ENCODE results near the gene STAT2. TPM values are rescaled to one million over a fixed set of nuclear protein-coding genes. Genes with fewer than 3 reads are reported as not detected.

The STAT2 gene
- total RNA-seq, 1 donor = 95.2 TPM

DNA sequence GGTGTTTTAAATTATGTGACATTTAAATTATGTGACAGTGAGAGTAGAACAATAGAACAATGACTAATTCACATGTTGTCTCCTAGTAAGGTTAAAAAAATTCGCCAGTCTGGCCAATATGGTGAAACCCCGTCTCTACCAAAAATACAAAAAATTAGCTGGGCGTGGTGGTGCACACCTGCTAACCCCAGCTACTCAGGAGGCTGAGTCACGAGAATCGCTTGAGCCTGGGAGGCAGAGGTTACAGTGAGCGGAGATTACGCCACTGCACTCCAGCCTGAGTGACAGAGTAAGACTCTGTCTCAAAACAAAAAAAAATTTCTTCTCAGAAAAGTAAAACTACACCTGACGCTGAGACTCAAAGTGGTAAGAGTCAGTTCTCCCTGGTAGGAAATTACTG, 62.5 kb downstream of the STAT2 start:
- Histone ChIP-seq H3K4me1 (ENCODE audit: insufficient read depth, low read length) (peaks cover 54% of the 10 kb centered on the region), H3K27me3 (ENCODE audit: insufficient read depth, low read length) (no peaks in the 10 kb centered on the region), H3K4me3 (ENCODE audit: low read length) (no peak overlapping the region), H3K9me3 (ENCODE audit: low read depth, low read length) (no peaks in the 10 kb centered on the region)

DNA sequence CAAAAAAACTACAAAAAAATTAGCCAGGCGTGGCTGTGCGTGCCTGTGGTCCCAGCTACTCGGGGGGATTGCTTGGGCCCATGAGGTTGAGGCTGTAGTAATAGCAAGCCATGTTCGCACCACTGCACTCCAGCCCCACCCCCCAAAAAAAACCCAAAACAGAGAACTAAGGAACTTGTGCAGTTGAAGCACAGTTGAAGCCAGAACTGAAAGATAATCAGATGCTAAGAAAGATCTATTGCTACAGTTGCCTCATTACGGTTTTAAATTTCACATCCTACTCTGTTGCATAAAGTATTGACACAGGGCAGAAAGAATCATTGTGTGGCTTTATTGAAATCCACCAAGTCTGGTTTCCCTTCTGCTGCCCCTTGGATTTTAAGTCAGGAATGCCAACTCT, 63.6 kb downstream of the STAT2 start:
- Histone ChIP-seq H3K4me1 (ENCODE audit: insufficient read depth, low read length) (peaks cover 52% of the 10 kb centered on the region), H3K27me3 (ENCODE audit: insufficient read depth, low read length) (no peaks in the 10 kb centered on the region), H3K9me3 (ENCODE audit: low read depth, low read length) (no peaks in the 10 kb centered on the region), H3K4me3 (ENCODE audit: low read length) (no peak overlapping the region)

DNA sequence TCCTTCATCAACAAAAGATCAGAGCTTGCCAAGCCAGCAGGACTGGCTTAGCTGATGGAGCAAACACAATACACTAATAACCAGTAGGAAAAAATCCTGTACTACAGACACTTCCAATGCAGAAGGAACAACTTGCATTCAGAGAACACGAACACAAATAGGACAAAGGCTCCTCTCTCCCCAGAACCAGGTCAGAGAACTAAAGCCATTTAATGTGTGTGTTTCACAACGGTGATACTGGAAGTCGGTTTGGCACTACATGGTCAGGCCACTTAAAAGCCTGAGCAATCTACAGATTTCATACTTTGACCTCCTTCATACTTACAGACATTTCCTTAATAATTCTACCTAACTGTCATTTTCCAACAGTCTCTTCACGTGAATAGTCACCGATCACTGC, 66.1 kb downstream of the STAT2 start:
- Histone ChIP-seq H3K4me3 (ENCODE audit: low read length) (no peak overlapping the region), H3K27me3 (ENCODE audit: insufficient read depth, low read length) (no peaks in the 10 kb centered on the region), H3K9me3 (ENCODE audit: low read depth, low read length) (no peaks in the 10 kb centered on the region), H3K4me1 (ENCODE audit: insufficient read depth, low read length) (peaks cover 38% of the 10 kb centered on the region)

Other genes starting within 250 kb of the STAT2 start
- gene RPL41, start 243.5 kb downstream of the STAT2 start, total RNA-seq = 5,493 TPM
- 8.6 TPM for gene ZC3H10, start 241.8 kb downstream of the STAT2 start, total RNA-seq
- gene ESYT1, start 231.8 kb downstream of the STAT2 start, total RNA-seq = 62.1 TPM
- gene MYL6B, start 207.5 kb downstream of the STAT2 start, total RNA-seq = 2.1 TPM
- gene MYL6, start 201.7 kb downstream of the STAT2 start, total RNA-seq = 729 TPM
- gene SMARCC2, start 170.6 kb downstream of the STAT2 start, total RNA-seq = 61.1 TPM
- 34.3 TPM for gene RNF41, start 138.2 kb downstream of the STAT2 start, total RNA-seq
- gene NABP2, start 135.8 kb downstream of the STAT2 start, total RNA-seq = 8.9 TPM
- not detected for gene SLC39A5, start 130.1 kb downstream of the STAT2 start, total RNA-seq
- gene ANKRD52, start 101.7 kb downstream of the STAT2 start, total RNA-seq = 8.4 TPM
- gene COQ10A, start 93.2 kb downstream of the STAT2 start, total RNA-seq = 14.8 TPM
- gene CS, start 59.8 kb downstream of the STAT2 start, total RNA-seq = 148 TPM
- 22.6 TPM for gene CNPY2, start 44.1 kb downstream of the STAT2 start, total RNA-seq
- gene PAN2, start 26.1 kb downstream of the STAT2 start, total RNA-seq = 39.8 TPM
- gene IL23A, start 21.2 kb downstream of the STAT2 start, total RNA-seq = 23.5 TPM
- gene APOF, start 2.8 kb upstream of the STAT2 start, total RNA-seq = not detected
- 1.3 TPM for gene TIMELESS, start 89.3 kb upstream of the STAT2 start, total RNA-seq
- not detected for gene MIP, start 94.5 kb upstream of the STAT2 start, total RNA-seq
- 2.9 TPM for gene SPRYD4, start 108.5 kb upstream of the STAT2 start, total RNA-seq
- 1.2 TPM for gene GLS2, start 128.1 kb upstream of the STAT2 start, total RNA-seq
- gene RBMS2, start 161.7 kb upstream of the STAT2 start, total RNA-seq = 1.5 TPM

Measured in mononuclear cell (primary cell).